HG02763 (cell line): ENCODE measurements around the gene SPATA32.

Source experiments
- ATAC-seq: cut with Tn5 transposase; IDR thresholded peaks from one replicate; pipeline ENCODE4 v1.9.1; 2021; ENCODE audit warnings: mild to moderate bottlenecking, moderate library complexity; ENCODE audit not compliant: unreplicated experiment

The SPATA32 gene

GRCh38 chr17:45294506-45294905 lies 32.6 kb upstream of the SPATA32 start:
- no peak for ATAC-seq

GRCh38 chr17:45293413-45294211 lies 31.7 kb upstream of the SPATA32 start:
- no peak for ATAC-seq

GRCh38 chr17:45292696-45293412 lies 31.0 kb upstream of the SPATA32 start:
- no peak for ATAC-seq

- ATAC-seq: no peak
Measured at GRCh38 chr17:45291171-45291805, 29.4 kb upstream of the SPATA32 start.

DNA sequence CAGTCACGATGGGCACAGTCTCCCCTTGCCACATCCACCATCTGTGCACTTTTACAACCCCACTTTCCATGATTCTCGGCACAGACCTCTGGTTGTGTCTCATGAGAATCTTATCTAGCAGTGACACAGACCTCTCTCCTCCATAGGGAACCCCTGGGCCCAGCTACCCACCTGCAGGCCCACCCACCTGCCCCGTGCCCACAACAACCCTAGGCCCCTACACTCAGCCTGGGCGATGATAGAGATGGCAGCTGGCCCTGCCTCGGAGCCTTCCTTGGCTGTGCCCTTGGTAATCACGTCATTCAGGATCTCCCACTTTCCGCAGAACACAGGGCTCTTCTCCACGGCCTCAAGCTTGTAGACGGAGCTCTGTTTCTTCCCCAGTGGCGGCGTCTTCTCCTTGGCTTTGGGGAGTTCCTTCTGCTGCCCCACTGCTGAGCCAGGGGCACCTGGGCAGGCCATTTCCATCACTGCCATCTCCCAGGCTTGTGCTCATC lies 28.4 kb upstream of the SPATA32 start:
- no peak for ATAC-seq

- no peak for ATAC-seq
Measured at GRCh38 chr17:45289301-45290268, 27.7 kb upstream of the SPATA32 start.

GRCh38 chr17:45288825-45289224 lies 26.9 kb upstream of the SPATA32 start:
- ATAC-seq: no peak

DNA sequence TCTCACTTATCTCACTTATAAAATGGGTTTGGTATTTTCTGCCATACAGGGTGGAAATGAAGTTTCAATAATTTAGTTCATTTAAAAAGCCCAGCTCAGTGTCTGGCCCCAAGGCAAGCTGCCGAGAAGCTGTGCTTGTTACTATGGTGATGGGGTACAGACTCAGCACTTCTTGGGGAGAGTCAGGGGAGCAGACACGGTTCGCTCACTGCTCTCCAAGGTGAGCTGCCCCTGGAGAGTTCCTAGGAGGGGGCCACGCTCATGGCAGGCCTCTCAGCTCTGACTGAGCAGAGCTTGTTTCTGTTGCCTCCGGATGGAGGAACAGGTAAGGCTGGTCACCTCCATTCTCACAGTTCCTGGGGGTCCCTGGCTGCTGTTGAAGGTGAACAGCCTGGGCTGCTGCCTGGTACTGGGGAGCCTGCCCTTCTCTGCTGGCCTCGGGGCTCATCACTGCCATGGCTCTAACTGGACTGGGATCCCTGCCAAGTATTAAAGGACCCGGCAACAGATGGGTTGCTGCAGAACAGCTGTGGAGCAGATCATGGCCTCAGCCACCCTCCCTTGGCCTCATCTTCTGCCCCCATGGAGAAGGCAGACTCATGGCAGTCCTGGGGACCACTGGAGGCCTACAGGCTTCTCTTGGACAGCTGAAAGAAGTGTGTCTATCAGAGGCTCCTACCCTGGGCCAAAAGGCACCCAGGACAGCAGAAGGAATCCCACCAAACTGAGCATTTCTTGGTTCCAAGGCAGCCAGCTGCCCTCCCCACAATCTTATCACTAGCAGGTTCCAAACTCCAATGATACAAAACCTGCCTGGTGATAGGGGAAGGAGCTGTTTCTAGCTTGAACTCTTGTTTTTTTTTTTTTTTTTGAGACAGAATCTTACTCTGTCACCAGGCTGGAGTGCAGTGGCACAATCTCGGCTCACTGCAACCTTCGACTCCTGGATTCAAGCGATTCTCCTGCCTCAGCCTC lies 25.9 kb upstream of the SPATA32 start:
- no peak for ATAC-seq

DNA sequence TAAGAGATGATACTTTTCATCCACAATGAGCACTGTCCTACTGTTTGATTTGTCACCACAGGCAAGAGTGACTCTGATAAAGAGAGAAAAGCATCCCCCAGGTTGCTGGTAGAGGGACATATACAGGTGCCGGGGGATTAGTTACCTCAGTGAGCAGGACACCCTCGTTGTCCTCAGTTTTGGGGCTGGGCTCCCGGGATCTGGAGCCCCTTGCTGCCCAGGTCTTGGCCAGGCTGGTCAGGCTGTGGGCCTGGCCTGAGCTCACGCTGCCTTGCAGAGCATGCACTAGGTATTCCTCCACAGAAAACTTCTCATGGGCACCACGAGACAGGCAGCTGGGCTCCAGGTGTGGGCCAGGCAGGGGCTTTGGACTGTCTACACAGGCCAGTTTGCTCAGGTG lies 24.4 kb upstream of the SPATA32 start:
- ATAC-seq: no peak

GRCh38 chr17:45284176-45285140 lies 22.6 kb upstream of the SPATA32 start:
- ATAC-seq: no peak

- ATAC-seq: no peak
Measured at GRCh38 chr17:45283711-45284110, 21.8 kb upstream of the SPATA32 start.

DNA sequence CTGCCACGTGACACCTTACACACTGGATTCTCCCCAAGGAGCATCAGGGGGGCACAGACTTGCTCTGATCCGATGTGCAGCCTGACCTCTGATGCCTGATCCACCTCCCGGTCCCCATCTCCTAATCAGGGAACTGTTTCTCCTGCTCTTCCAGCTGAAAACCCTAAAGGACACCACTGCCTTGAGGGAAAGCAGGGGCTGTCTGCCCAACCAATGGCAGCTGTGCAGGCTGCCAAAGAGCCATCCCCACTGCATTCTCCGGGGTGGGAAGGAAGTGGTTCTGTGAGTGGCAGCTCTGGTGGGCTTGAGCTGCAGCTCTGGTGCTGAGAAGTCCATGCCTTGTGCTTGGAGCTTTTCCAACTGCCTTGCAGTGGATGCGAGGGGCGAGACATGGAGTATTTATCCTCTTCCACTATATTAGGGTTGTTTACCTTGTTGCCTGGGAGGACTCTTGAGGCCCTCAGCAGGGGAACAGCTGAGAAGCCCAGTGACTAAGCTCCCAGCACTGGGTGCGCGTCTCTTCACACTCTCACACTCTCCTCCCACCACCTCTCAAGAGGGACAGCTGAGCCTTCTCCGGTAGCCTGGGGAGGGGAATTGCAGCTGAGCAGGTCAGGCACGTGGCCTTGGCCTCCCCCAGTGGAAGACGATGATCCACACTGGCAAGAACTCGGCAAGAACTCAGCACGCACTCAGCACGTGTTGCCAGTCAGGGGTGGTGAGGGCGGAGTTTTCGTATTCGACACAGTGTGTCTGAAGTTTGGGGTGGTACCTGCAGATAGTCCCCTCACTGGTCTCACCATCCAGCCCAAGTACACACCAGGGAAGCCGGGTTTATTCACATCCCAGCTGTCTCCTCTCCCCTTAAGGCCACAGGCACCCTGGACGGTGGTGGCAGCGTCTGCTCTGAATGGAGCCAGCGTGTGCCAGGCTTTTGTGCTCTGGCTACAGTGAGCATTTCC lies 21.1 kb upstream of the SPATA32 start:
- no peak for ATAC-seq

DNA sequence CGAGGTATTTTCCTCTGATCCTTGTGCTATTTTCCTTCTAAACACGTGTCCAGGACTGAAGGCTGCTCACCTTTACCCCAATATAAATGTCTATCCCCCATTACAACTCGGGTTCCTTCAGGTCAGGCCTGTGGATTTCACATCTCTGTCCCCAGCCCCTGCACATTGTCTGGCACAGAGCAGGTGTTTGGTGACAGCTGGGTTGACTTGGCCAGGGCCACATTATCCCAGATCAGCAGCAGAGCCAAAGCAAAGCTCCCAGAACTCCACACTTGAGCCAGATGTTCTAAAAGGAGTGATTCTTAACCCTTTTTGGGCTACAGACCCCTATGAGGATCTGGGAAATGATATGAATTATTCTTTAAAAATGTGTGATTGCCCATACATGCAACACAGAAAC lies 18.0 kb upstream of the SPATA32 start:
- ATAC-seq: no peak

DNA sequence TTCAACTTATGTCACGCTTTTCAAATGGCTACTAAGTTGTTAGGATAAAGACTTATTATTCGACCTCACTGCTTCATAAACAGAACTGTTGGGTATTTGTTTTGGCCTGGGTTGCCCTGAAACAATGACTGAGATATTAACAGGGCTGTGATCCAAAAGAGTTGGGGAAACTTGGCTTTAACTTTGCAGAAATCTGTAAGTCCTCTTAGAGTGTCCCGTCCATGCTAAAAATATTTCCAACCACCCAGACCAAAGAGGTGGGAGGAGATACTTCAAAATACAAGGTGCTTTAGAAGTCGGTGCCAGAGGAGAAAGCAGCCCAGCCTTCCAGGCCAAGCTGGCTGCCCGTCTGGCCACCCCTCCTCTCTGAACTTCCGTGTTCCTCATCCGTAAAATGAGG lies 16.1 kb upstream of the SPATA32 start:
- no peak for ATAC-seq

DNA sequence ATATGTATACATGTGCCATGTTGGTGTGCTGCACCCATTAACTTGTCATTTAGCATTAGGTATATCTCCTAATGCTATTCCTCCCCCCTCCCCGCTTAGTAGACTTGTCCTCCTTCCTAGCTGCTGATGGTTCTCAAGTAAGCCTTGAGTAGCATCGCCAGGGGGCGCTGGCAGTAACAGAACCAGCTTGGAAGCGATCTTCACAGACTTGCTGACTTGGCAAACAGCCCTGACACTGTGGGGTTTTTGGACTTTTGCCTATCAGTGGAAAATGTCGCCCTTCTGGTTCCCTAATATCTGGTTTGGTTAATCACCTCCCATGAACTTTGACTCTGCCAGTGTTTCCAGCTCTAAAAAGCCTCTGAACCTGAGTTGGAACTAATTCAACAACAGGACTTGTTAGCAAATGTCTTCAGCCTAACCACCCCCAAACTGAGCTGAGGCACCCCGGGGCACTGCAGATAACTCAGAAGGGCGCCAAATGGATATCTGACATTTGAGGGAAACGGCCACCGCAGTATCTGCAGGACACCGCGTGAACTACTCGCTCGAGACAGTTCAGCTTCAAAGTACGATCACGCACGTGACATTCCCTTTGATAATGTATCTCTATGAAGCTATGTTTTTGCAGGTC lies 15.4 kb upstream of the SPATA32 start:
- ATAC-seq: no peak

DNA sequence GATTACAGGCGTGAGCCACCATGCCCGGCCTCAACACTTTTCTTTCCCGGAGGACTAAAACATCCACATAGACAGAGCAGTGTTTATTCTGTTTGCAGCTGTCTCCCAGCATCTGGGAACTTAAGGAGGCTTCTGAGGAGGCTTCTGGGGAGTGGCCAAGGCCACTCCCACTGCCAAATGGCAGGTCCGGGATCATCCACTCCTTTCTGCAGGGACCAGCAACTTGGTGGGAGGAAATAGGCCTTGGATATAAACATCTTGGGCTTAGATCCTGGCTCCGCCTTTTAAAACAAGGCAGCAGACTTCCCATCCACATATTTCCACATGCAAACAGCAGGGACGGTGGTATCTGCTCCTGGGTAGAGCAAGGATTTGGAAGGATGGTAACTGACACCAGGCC lies 14.1 kb upstream of the SPATA32 start:
- ATAC-seq: no peak

DNA sequence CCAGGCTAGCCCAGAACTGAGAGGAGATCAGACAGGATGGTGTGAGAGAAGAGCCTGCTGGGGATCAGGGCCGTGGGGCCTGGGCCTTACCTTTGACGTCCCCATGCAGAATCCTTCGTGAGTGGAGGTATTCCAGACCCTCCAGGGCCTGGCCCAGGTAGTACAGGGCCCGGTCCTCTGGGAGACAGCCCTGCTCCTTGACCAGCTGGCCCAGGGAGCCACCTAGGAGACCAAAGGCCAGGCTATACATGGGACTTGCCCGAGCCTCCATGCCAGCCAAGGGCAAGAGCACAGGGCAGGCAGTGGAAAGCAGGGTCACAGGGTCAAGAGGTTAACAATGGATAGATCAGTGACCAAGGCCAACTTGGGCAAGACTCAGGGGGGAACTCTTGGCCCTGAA lies 12.1 kb upstream of the SPATA32 start:
- ATAC-seq: no peak
